HG03354 (cell line): ENCODE data around the gene STX8.

Experiments
- ATAC-seq: cut with Tn5 transposase; IDR thresholded peaks from one replicate; pipeline ENCODE4 v1.9.1; 2021; ENCODE audit warnings: mild to moderate bottlenecking; ENCODE audit not compliant: unreplicated experiment, poor library complexity, severe bottlenecking

The STX8 gene

DNA sequence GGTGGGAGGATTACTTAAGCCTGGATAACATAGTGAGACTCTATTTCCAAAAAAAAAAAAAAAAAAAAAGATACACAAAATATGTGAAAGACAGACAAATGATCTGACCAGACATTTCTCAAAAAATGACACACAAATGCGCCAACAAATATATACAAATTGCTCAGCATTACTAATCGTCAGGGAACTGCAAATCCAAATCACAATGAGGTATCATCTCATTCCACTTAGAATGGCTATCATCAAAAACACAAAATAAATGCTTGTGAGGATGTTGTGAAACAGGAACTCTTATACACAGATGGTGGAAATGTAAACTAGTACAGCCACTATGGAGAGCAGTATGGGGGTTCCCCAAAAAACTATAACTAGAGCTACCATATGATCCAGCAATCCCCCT lies 62.4 kb downstream of the STX8 start:
- ATAC-seq = no peak

DNA sequence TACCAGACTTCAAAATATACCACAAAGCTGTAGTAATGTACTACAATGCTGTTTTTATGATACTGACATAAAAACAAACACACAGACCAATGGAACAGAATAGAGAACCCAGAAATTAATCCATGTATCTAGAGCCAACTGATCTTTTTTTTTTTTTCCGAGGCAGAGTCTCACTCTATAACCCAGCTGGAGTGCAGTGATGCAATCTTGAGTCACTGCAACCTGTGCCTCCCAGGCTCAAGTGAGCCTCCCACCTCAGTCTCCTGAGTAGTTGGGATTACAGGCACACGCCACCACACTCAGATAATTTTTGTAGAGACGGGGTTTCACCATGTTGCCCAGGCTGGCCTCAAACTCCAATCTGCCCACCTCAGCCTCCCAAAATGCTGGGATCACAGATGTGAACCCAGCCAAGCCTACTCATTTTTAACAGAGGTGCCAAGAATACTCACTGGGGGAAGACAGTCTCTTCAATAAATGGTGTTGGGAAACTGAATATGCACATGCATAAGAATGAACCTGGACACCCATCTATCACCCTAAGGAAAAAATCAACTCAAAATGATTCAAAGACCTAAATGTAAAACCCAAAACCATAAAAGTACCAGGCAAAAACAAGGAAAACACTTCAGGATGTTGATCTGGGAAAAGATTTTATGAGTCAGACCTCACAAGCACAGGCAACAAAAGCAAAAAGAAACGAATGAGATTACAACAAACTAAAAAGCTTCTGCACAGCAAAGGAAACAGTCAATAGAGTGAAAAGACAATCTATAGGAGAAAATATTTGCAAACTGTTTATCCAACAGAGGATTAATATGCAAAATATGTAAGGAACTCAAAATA lies 63.1 kb downstream of the STX8 start:
- no peak for ATAC-seq

DNA sequence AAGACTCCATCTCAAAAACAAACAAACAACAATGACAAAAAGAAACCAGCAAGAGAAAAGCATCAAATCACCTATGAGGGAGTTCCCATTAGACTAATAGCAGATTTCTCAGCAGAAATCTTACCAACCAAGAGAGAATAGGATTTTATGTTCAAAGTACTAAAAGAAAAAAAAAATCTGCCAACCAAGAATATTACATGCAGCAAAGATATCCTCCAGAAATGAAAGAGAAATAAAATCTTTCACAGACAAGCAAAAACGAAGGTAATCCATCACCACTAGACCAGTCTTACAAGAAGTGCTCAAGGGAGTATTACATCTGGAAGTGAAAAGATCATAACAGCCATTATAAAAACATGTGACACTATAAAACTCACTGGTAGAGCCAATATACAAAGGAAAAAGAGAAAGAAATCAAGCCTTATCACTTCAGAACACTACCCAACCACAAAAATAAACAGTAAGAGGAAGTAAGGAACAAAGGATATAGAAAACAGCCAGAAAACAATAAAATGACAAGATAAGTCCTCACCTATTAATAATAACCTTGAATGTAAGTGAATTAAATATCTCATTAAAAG lies 66.3 kb downstream of the STX8 start:
- no peak for ATAC-seq

DNA sequence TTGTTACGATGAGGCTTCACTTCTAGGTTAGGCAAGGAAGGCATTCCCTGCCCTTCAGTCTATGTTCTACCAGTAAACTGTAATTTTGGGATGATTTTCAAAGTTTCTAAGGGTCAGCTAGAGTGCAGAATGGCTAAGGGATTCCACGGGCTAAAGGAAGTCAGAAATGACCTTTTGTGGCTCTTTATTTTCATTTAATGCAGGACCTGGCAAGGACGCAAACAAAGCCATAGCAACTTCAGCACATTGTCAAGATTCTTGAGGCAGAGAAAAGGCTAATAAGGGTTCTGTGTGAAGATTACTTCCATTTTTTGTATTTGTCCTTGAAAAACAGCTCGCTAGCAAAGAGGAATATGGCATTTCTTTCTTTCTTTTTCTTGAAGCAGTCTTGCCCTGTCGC lies 76.6 kb downstream of the STX8 start:
- no peak for ATAC-seq

DNA sequence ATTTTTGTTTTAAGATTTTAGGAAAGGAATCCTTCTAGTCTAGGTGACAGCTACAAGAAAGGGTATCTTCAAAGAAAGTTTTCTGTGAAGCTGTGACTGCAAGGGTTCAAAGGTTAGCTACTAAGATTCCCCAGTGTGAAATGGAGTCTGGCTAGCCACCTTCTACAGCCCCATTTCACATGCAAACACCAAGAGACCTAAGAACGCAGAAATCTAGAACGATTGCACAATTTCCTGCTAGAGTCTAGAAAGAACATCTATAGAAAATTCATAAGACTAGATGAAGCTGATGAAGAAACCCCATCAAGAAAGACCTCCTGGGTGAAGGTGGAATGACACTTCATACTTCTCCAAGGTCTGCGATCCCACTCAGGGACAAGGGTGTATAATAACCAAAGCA lies 77.1 kb downstream of the STX8 start:
- ATAC-seq = no peak

DNA sequence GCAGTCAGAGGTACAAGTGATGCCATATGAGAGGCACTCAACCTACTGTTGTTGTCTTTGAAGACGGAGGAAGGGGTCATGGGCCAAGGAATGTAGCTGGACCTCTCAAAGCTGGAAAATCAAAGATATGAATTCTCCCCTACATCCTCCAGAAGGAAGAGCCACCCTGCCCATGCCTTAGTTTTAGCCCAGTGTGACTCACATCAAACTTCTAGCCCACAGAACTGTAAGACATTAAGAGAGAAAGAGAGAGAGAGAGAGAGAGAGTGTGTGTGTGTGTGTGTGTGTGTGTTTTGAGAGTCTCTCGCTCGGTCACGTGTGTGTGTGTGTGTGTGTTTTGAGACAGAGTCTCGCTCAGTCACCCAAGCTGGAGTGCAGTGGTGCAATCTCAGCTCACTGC lies 87.1 kb downstream of the STX8 start:
- no peak for ATAC-seq

DNA sequence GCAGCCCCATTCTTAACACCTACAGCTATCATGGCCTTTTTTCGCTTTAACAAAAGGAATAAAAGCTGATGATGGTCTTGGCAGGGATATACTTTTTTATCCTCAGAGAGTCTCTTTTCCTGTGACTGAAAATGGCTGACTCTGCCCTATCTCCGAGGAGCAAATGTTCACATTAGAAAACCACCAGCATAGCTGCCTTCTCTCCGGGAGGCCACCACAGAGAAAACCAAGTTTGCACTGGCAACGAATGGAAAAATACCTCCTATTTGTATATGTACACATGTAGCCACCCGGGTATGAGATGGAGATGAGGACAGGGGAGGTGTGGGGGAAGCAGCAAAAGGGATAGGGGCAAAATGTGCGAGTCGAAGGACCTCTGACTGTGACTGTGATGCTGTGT lies 88.2 kb downstream of the STX8 start:
- ATAC-seq = no peak

DNA sequence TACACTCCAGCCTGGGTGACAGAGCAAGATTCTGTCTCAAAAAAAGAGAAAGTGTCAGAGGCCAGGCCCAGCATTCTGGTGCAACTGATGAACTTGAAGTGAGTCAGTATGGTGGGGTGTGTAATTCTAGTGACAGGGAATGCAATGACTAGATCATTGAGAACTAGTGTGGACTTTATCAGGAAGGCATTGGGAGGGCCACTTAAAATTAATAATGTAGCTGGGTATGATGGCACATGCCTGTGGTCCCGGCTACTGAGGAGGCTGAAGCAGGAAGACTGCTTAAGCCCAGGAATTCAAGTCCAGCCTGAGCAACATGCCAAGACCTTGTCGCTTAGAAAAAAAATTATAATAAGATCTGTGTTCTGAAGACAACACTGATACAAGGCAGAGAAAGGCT lies 90.8 kb downstream of the STX8 start:
- ATAC-seq = no peak

DNA sequence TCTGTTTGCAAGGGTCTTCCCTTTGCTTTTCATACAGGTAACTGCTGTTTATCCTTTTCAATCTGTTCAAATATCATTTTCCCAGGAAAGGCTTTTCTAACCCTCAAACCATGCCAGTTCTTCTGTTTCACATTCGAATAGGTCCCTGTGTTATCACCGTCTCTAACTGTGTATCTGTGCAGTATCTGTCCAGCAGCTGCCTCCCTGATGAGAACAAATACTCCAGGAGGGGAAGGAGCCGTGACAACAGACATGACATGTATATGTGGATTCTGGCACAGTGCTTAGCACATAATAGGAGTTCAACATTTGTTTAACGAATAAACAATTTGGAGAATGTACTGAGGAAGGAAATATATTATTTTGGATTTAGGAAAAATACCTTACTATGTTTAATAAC lies 95.7 kb downstream of the STX8 start:
- ATAC-seq = no peak

DNA sequence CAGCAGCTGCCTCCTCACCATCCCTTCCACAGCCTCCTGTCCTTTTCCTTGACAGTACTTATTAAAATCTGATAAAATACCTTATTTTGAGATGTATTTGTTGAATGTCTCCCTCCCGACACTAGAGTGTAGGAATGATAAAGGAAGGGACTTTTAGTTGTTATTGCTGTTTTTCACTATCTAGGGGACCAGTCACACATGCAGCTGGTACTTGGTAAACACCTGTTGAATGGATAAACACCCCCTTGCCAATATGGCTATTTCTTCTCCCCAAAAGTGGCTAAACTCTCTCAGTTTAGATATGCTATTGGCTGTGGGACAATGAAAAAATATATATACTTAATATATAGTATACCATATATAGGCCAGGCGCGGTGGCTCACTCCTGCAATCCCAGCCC lies 96.7 kb downstream of the STX8 start:
- no peak for ATAC-seq

DNA sequence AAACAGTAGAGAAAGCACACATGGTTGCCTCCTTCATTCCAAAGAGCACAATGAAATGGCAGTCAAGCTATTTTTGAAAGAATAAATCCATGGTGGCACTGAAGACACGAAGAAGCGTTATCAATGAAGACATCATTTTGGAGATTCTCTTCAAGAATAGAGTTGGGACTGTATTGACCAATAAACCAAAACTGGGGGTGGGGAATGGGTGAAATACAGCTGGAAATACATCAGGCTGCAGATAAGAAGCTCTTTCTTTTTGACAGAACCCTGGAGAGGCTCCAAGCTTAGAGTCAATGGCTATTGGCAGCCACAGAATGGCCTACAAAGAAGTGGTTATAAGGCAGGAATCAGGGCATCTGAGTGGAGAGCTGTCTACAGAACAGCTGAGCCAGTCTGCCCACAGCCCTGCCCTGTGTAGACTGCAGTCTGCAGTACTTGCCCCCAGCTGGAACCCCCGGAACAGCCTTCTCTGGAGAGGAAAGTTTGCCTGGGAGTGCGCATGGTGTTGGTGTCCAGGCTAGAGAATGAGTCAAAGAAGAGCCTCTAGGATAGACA lies 100.4 kb downstream of the STX8 start:
- no peak for ATAC-seq

DNA sequence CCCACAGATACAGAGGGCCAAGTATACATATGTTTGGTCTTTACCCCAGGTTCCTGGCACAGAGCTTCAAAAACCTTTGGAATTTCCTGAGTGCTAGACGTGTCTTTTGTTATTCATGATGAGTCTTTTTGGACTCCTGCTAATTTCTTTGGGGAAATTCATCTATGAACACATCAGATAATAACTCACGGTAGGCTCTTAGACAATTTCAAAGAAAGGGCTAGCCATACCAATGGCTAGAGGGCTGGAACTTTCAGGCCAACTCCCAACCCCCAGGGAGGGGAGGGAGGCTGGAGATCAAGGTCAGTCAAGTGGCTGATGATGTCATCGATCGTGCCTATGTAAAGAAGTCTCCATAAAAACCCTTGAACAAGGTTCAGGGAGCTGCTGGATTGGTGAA lies 101.9 kb downstream of the STX8 start:
- ATAC-seq = no peak

DNA sequence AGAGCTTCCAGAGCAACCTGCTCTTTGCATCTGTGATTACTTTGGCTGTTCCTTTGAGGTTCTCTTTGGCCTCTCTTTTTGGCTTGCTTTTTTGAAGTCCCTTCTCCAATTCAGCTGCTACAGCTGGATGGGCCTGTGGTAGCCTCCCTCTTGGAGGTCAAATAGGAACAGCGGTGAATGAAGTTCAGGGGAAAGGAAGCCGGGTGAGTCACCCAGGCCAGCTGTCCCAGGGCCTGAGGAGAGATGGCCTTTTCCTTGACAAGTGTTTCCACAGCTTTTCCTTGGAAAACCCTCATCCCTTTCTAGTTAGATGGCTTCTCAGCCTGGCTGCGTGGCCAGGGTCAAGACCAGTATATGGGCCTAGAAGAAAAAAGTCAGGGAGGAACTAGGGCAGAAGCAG lies 103.1 kb downstream of the STX8 start:
- no peak for ATAC-seq

DNA sequence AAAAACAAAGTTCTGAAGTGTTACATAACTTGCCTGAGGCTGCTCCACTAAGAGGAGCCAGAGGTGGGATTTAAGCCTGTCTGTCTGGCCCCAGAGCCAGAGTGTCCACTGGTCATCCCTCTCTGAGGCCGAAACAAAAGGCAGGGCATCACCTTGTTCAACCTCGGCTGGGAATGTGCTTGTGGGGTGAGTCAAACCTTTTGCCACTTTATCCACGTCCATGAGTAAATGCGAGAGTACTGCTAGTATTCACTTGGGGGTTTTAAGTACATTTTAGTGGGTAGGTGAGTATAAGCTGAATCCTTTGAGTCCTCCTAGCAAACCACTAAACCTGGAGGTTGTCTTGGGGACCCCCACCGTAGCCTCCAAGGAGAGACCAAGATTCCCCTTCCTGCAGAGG lies 103.5 kb downstream of the STX8 start:
- no peak for ATAC-seq

DNA sequence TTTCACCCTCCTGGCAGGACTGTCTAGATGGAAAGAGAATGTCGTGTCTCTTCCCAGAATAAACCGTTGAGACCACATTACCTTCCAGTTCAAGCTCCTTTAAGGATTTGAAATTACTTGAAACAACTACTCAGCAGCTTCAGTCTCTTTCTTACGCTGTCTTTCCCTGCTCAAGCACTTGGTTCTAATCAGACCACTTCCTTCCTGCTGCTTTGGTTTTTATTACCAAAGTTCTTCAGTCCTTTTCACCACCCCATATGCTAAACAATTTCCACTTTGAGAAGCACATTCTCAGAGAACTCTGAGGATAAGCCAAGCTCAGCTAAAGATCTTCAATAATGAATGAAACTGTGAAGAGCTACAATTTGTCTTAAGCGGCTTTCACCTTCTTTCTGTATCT lies 105.4 kb downstream of the STX8 start:
- no peak for ATAC-seq

DNA sequence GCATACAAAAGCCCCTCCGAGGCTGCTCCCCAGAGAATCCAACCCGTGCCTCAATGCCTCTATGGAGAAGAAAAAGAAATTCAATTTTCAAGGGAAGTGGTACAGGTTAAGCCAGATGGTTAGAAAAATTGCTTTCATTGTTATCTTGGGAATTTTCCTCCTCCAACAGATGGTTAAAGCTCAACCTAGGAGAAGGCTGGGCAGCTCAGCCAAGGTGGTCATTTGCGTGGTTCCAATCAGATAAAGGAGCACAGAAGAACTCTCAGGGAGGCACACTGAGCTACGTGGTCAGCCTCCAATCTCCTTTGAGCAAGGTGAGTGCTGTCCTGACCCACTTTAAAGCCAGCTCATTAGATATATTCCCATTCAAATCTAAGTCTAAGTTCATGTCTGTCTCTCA lies 106.7 kb downstream of the STX8 start:
- no peak for ATAC-seq

DNA sequence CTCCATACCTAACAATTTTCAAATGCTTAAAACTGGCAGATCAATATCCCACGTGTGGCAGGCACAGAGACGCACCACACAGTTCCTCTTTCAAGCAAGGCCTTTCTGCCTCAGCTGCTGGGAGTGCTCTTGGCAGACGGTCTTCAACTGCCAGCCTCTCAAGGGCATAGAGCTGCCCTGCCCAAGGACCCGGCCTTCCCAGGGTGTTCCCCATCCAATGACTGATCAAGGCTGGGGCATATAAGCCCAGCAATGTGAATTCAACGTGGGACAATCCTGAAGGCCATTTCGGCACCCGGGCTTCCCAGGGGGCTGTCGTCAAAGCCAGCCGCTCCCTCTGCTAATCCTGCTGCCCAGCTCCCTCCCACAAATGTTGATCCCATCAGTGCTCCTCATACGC lies 107.1 kb downstream of the STX8 start:
- no peak for ATAC-seq

DNA sequence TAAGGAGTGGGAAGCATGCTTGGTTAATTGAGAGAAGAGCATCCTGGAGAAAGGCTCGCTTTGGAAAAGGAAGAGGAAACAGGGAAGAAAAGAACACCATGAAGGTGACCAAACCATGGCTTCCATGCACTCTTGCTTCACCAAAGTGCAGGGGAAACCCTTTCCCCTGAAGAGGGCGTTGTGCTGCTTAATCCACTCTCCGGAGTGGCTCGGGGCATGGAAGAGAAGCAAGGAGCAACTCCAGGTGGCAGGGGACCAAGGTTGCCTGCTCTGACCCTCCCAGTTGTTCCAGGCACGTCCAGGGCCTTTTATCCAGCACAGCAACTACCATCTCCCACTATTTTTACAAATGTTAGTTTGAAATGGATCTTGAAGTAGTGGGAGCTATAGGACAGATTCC lies 108.1 kb downstream of the STX8 start:
- no peak for ATAC-seq

DNA sequence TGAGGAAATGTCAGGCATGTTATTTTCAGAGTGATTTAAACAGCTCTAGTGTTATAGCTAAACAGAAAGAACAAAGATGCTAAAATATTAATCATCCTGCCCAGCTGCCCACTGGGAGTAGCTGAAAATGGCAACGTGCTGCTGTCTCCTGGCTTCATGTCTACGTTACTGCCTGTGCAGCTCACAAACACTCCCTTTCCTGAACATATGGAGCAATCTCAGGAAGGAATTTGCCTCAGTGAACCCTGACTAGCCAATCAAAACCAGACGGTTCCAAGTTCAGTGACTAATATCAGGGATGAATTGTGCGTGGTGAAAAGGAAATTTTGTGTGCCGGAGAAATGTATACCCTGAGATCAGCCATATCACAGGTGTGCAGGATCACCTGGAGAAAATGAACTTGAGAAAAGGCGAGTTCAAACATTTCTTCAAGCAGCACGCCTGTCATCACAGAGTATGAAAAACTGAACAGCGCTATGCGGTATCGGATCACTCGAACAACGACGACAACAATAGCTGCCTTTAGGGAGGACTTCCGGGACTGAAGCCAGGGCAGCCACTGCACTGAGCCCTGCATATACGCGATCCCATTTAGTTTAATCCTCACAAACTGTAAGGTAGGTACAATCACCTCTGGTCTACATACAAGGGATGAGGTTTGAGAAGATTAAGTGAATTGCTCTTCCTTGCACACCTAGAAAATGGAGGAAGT lies 110.3 kb downstream of the STX8 start:
- no peak for ATAC-seq

DNA sequence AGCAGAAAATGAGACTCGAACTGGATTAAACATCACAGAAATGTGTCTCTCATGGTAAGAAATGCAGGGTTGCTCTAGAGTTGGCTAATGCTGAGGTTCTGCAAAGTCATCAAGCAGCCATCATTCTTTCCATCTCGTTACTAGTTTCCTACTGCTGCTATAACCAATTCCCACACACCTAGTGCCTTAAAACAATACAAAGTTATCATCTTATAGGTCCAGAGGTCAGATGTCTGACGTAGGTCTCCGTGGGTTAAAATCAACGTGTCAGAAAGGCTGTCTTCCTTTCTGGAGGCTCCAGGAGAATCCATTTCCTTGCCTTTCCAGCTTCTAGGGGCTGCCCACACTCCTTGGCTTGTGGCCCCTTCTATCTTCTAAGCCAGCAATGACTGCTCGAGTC lies 118.6 kb downstream of the STX8 start:
- no peak for ATAC-seq

DNA sequence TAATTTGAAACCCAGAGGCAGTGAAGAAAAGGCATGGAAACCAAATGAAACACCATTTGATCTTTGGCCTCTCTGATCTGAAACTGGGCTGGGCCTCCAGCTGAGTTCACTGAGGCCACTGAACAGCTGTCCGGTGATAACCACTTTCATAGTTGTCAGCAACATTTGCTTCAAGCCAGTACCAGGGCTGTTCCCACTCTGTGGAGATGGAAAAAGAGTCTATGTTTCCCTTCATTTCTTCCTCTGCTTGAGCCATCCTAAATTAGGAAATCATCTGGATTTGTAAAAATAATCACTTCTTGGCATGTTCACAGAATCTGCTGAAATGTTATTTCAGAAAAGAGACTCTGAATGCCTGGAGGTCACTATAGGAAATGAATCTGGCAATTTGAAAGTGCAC lies 119.3 kb downstream of the STX8 start:
- ATAC-seq = no peak
